Mucosa of stomach (tissue), 1 donor: Measurements from ENCODE around the gene PSPC1.

Experiments
- H3K27me3 ChIP-seq: one replicate; pipeline ENCODE4 v1.7.0; 2013; ENCODE audit warnings: mild to moderate bottlenecking, low read length; ENCODE audit not compliant: control insufficient read depth, insufficient read depth
- H3K36me3 ChIP-seq: one replicate; pipeline ENCODE4 v1.7.0; 2013; ENCODE audit warnings: low read length; ENCODE audit not compliant: control insufficient read depth, insufficient read depth
- H3K4me1 ChIP-seq: one replicate; pipeline ENCODE4 v1.7.0; 2013; ENCODE audit warnings: mild to moderate bottlenecking, low read length; ENCODE audit not compliant: control insufficient read depth, insufficient read depth
- H3K4me3 ChIP-seq: one replicate; pipeline ENCODE4 v1.7.0; 2013; ENCODE audit warnings: low read length
- H3K9ac ChIP-seq: one replicate; pipeline ENCODE4 v1.7.0; 2013; ENCODE audit warnings: mild to moderate bottlenecking, low read length, moderate library complexity
- H3K9me3 ChIP-seq: one replicate; pipeline ENCODE4 v1.7.0; 2013; ENCODE audit warnings: mild to moderate bottlenecking, low read length, moderate library complexity; ENCODE audit not compliant: control insufficient read depth
- donor health status: Pancreatic carcinoma.

Gene PSPC1

GRCh38 chr13:19664481-19665230 lies 118.1 kb downstream of the PSPC1 start:
- Histone ChIP-seq H3K9ac (no peak overlapping the region), H3K4me1 (no peaks in the 10 kb centered on the region), H3K27me3 (no peaks in the 10 kb centered on the region), H3K36me3 (peaks cover 8% of the 10 kb centered on the region), H3K4me3 (no peak overlapping the region), H3K9me3 (no peaks in the 10 kb centered on the region)

GRCh38 chr13:19663416-19663979 lies 119.2 kb downstream of the PSPC1 start:
- no peaks in the 10 kb centered on the region for H3K4me1 ChIP-seq
- no peaks in the 10 kb centered on the region for H3K9me3 ChIP-seq
- no peaks in the 10 kb centered on the region for H3K27me3 ChIP-seq
- no peak overlapping the region for H3K9ac ChIP-seq
- no peak overlapping the region for H3K4me3 ChIP-seq
- peaks cover 8% of the 10 kb centered on the region for H3K36me3 ChIP-seq

- H3K36me3 ChIP-seq: peaks cover 8% of the 10 kb centered on the region
- no peak overlapping the region for H3K4me3 ChIP-seq
- no peaks in the 10 kb centered on the region for H3K9me3 ChIP-seq
- no peak overlapping the region for H3K9ac ChIP-seq
- H3K27me3 ChIP-seq: no peaks in the 10 kb centered on the region
- H3K4me1 ChIP-seq: no peaks in the 10 kb centered on the region
These were observed 121.2 kb downstream of the PSPC1 start for GRCh38 chr13:19661561-19661960.

GRCh38 chr13:19661126-19661525 lies 121.6 kb downstream of the PSPC1 start:
- Histone ChIP-seq H3K4me1 (no peaks in the 10 kb centered on the region), H3K27me3 (no peaks in the 10 kb centered on the region), H3K4me3 (no peak overlapping the region), H3K9ac (no peak overlapping the region), H3K9me3 (no peaks in the 10 kb centered on the region), H3K36me3 (peaks cover 8% of the 10 kb centered on the region)

- no peaks in the 10 kb centered on the region for H3K4me1 ChIP-seq
- no peak overlapping the region for H3K9ac ChIP-seq
- peaks cover 8% of the 10 kb centered on the region for H3K36me3 ChIP-seq
- no peaks in the 10 kb centered on the region for H3K27me3 ChIP-seq
- no peaks in the 10 kb centered on the region for H3K9me3 ChIP-seq
- no peak overlapping the region for H3K4me3 ChIP-seq
These were observed 123.9 kb downstream of the PSPC1 start for GRCh38 chr13:19658831-19659230.

- no peak overlapping the region for H3K4me3 ChIP-seq
- no peaks in the 10 kb centered on the region for H3K9me3 ChIP-seq
- no peaks in the 10 kb centered on the region for H3K27me3 ChIP-seq
- peaks cover 2% of the 10 kb centered on the region for H3K36me3 ChIP-seq
- no peaks in the 10 kb centered on the region for H3K4me1 ChIP-seq
- H3K9ac ChIP-seq: no peak overlapping the region
These were observed 124.7 kb downstream of the PSPC1 start for GRCh38 chr13:19657872-19658591.
